Activated CD4-positive, alpha-beta memory T cell treated with anti-CD3 and anti-CD28 coated beads for 36 hours (primary cell): ENCODE data around the gene ZNF311. TPM values are rescaled to one million over a fixed set of nuclear protein-coding genes. Genes with fewer than 3 reads are reported as not detected.
A peak's percentile ranks its signal among the peaks of the same experiment; 100 is the strongest.
"Not testable (repeated sequence)": the region's sequence is repeated elsewhere in the genome, so short reads cannot be mapped to it uniquely, and the experiment has no call there.

ENCODE experiments used
- CTCF ChIA-PET: fragments of 350-600 bp; sonication (Branson Sonifier 250); formaldehyde crosslinking; loops from one replicate; lab custom pipeline; 2021; ENCODE audit warnings: antibody characterized with exemption, inconsistent platforms; lab: Charles Lee
- POLR2A ChIA-PET: fragments of 350-600 bp; sonication (Branson Sonifier 250); formaldehyde crosslinking; loops from one replicate; lab custom pipeline; 2021; ENCODE audit warnings: antibody characterized with exemption; lab: Charles Lee
- DNase-seq: peaks from one replicate; pipeline ENCODE4 v3.0.0-alpha.2; 2020
- H3K27ac Mint-ChIP-seq: one replicate; pipeline ENCODE4 v1.8.0; 2021; ENCODE audit warnings: mixed read lengths
- H3K27me3 Mint-ChIP-seq: one replicate; pipeline ENCODE4 v1.8.0; 2021; ENCODE audit warnings: mixed read lengths
- H3K36me3 Mint-ChIP-seq: one replicate; pipeline ENCODE4 v1.8.0; 2021; ENCODE audit warnings: mixed read lengths
- H3K4me1 Mint-ChIP-seq: one replicate; pipeline ENCODE4 v1.8.0; 2021; ENCODE audit warnings: low read depth, mixed read lengths
- H3K4me3 Mint-ChIP-seq: one replicate; pipeline ENCODE4 v1.8.0; 2021; ENCODE audit warnings: mild to moderate bottlenecking, mixed read lengths
- H3K9me3 Mint-ChIP-seq: one replicate; pipeline ENCODE4 v1.8.0; 2021; ENCODE audit warnings: mixed read lengths
- intact Hi-C: fragments of 100-400 bp; cut with micrococcal nuclease; formaldehyde crosslinking; loops from one replicate; pipeline ENCODE4 v1.15.1; 2023
- total RNA-seq, 2 experiments: library from RNA; stranded (reverse); gene quantifications; one replicate each; pipeline ENCODE4 v1.2.3, GENCODE V29; 2021

Gene ZNF311
- total RNA-seq, 2 experiments from 2014 or later, result 0.99 to 1.3 TPM

DNA sequence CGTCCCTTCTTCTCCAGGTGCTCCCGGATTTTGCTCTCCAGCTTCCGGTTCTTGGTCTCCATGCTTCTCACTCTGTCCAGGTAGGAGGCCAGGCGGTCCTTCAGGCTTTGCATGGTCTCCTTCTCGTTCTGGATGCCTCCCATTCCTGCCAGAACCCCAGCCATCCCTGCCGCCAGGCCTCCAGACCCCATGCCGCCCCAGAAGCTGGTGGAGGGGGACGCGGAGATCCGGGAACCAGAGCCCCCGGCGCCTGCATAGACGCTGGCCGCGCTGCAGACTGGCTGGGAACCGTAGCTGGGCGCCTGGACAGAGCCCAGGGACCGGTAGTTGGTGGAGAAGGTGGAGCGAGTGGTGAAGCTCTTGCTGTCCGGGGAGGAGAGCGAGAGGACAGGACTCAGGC is 35.1 kb downstream of the ZNF311 start:
- H3K36me3 Mint-ChIP-seq, result not testable (repeated sequence)

DNA sequence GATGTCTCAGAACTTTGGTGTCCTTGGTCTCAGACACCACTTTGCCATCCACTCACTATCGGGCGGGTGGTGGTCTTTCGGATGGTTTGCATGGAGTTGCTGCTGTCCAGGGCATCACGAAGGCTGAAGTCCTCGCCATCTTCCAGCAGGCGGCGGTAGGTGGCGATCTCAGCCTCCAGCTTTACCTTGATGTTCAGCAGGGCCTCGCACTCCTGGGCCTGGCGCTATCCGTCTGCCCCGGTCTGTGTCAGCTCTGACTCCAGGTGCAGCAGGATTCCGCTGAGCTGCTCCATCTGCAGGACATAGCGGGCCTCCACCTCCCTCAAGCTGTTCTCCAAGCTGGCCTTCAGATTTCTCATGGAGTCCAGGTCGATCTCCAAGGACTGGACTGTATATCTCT is 36.0 kb downstream of the ZNF311 start:
- no peak overlapping the region for H3K27ac Mint-ChIP-seq
- H3K27me3 Mint-ChIP-seq, result peaks cover 4% of the 10 kb centered on the region
- no peaks in the 10 kb centered on the region for H3K36me3 Mint-ChIP-seq
- H3K4me1 Mint-ChIP-seq, result no peaks in the 10 kb centered on the region
- DNase-seq, result no peak
- no peak overlapping the region for H3K4me3 Mint-ChIP-seq
- POLR2A ChIA-PET, result no interaction called here
- intact Hi-C loops, result no loop called here
- CTCF ChIA-PET, result interaction anchor here (1.8 kb wide), 1 partner anchor 16 kb away, joined by 3 read pairs; no protein-coding TSS in a partner anchor
- peaks cover 29% of the 10 kb centered on the region for H3K9me3 Mint-ChIP-seq

More for the DNA sequence above, 35.1 kb downstream of the ZNF311 start:
- H3K27me3 Mint-ChIP-seq, result peaks cover 10% of the 10 kb centered on the region
- H3K4me1 Mint-ChIP-seq, DNase-seq, POLR2A ChIA-PET, H3K27ac Mint-ChIP-seq, H3K4me3 Mint-ChIP-seq, intact Hi-C loops: not testable (repeated sequence)
- CTCF ChIA-PET, result interaction anchor here (1.8 kb wide), 1 partner anchor 15 kb away, joined by 3 read pairs; no protein-coding TSS in a partner anchor
- H3K9me3 Mint-ChIP-seq, result peaks cover 29% of the 10 kb centered on the region

DNA sequence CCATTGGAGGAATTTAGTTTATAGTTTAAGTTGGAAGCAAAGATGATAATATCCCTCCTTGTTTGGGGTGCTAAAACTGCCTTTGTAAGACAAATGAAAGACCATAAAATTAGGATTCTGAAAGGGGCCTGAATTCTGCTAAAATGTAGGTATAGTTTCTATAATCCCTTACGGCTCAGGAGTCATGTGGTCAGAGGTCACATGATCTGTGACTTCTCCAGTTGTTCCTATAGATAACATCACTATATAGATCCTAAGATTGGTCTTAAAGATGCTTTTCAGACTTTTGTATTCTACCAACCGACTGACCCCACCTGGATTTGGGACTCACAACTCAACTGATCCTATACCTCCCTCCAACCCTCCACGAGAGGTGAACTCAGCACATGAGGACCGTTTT is 36.6 kb downstream of the ZNF311 start:
- ChIA-PET POLR2A (no interaction called here), CTCF (no interaction called here)
- Mint-ChIP-seq H3K4me3 (no peak overlapping the region), H3K36me3 (no peaks in the 10 kb centered on the region), H3K27ac (no peak overlapping the region), H3K27me3 (peaks cover 3% of the 10 kb centered on the region), H3K4me1 (no peaks in the 10 kb centered on the region), H3K9me3 (peaks cover 29% of the 10 kb centered on the region)
- intact Hi-C loops, result no loop called here
- no peak for DNase-seq

DNA sequence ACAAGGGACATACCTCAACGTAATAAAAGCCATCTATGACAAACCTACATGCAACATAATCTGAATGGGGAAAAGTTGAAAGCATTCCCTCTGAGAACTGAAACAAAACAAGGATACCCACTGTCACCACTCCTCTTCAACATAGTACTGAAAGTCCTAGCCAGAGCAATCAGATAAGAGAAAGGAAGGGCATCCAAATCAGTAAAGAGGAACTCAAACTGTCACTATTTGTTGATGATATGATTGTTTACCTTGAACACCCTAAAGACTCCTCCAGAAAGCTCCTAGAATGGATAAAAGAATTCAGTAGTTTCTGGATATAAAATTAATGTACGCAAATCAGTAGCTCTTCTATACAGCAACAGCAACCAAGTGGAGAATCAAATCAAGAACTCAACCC is 39.4 kb downstream of the ZNF311 start:
- Mint-ChIP-seq H3K27ac (no peak overlapping the region), H3K27me3 (peaks cover 8% of the 10 kb centered on the region), H3K4me3 (no peak overlapping the region), H3K36me3 (no peaks in the 10 kb centered on the region), H3K4me1 (no peaks in the 10 kb centered on the region), H3K9me3 (peaks cover 29% of the 10 kb centered on the region)
- intact Hi-C loops, result no loop called here
- CTCF ChIA-PET, result no interaction called here
- POLR2A ChIA-PET, result no interaction called here
- DNase-seq, result no peak

DNA sequence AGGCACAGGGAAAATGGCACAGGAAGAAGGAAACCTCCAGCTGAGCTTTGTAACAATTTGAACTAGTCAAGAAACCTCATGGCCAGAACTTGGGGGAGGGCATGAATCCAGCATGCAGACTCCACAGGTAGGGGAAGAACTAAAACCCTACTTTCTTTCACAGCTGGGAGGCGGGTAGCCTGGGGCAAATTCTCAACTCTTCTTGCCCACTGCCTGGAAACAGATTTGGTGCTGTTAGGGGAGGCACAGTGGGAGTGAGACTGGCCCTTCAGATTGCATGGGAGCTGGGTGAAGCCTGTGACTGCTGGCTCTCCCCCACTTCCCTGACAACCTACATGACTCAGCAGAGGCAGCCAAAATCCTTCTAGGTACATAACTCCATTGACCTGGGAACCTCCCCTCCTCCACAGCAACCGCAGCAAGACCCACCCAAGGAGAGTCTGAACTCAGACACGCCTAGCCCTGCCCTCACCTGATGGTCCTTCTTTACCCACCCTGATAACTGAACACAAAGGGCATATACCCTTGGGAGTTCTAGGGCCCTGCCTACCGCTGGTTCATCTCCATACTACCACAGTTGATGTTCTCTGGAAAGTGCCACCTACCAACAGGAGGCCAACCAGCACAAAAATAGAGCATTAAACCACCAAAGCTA is 44.1 kb downstream of the ZNF311 start:
- H3K27me3 Mint-ChIP-seq, result peaks cover 14% of the 10 kb centered on the region
- no peaks in the 10 kb centered on the region for H3K36me3 Mint-ChIP-seq
- H3K9me3 Mint-ChIP-seq, result no peaks in the 10 kb centered on the region
- CTCF ChIA-PET, result no interaction called here
- POLR2A ChIA-PET, result no interaction called here
- H3K4me3 Mint-ChIP-seq, result no peak overlapping the region
- H3K27ac Mint-ChIP-seq, result peak overlapping the region; percentile 33
- no peaks in the 10 kb centered on the region for H3K4me1 Mint-ChIP-seq
- intact Hi-C loops, result no loop called here
- no peak for DNase-seq

DNA sequence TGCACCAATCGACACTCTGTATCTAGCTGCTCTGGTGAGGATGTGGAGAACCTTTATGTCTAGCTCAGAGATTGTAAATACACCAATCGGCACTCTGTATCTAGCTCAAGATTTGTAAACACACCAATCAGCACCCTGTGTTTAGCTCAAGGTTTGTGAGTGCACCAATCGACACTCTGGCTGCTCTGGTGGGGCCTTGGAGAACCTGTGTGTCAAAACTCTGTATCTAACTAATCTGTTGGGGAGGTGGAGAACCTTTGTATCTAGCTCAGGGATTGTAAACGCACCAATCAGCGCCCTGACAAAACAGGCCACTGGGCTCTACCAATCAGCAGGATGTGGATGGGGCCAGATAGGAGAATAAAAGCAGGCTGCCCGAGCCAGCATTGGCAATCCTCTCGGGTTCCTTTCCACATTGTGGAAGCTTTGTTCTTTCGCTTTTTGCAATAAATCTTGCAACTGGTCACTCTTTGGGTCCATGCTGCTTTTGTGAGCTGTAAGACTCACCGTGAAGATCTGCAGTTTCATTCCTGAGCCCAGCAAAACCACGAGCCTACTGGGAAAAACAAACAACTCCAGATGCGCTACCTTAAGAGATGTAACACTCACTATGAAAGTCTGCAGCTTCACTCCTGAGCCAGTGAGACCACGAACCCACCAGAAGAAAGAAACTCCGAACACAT is 46.4 kb downstream of the ZNF311 start:
- intact Hi-C loops, CTCF ChIA-PET, H3K9me3 Mint-ChIP-seq, DNase-seq, H3K36me3 Mint-ChIP-seq, H3K27ac Mint-ChIP-seq, H3K4me3 Mint-ChIP-seq, POLR2A ChIA-PET: not testable (repeated sequence)
- Mint-ChIP-seq H3K4me1 (peaks cover 11% of the 10 kb centered on the region), H3K27me3 (peaks cover 18% of the 10 kb centered on the region)

DNA sequence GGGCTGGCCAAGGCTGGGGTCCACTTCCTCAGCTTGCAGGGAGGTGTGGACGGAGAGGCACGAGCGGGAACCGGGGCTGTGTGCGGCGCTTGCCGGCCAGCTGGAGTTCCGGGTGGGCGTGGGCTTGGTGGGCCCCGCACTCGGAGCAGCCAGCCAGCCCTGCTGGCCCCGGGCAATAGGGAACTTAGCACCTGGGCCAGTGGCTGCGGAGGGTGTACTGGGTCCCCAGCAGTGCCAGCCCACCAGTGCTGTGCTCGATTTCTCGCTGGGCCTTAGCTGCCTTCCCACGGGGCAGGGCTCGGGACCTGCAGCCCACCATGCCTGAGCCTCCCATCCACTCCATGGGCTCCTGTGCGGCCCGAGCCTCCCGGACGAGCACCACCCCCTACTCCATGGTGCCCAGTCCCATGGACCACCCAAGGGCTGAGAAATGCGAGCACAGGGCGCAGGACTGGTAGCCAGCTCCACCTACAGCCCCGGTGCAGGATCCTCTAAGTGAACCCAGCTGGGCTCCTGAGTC is 47.3 kb downstream of the ZNF311 start:
- Mint-ChIP-seq H3K4me1 (peaks cover 15% of the 10 kb centered on the region), H3K27me3 (peaks cover 18% of the 10 kb centered on the region)
- H3K9me3 Mint-ChIP-seq, DNase-seq, H3K36me3 Mint-ChIP-seq, H3K4me3 Mint-ChIP-seq, POLR2A ChIA-PET, CTCF ChIA-PET, intact Hi-C loops, H3K27ac Mint-ChIP-seq: not testable (repeated sequence)

DNA sequence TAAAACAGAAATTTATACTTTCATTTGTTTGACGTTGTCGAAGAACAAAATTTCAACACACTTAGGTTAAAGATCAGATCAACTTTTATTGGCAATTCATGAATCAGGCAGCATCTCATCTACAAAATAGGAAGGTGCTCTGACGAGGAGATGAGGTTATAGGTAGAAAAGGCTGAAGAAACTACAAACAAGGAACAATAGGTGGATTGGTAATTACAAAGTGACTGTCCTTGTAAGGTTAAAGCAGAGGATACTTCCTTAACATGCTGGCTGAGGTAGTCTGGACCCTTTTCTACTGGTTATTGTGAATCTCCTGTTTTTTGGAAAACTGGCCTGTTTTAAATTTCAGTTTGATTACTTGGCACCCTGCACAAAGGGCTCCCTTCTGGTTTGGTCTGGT is 48.8 kb downstream of the ZNF311 start:
- intact Hi-C loops, result no loop called here
- ChIA-PET POLR2A (no interaction called here), CTCF (no interaction called here)
- no peaks in the 10 kb centered on the region for H3K9me3 Mint-ChIP-seq
- H3K27ac Mint-ChIP-seq, result no peak overlapping the region
- no peak for DNase-seq
- no peaks in the 10 kb centered on the region for H3K36me3 Mint-ChIP-seq
- peaks cover 15% of the 10 kb centered on the region for H3K4me1 Mint-ChIP-seq
- H3K4me3 Mint-ChIP-seq, result no peak overlapping the region
- H3K27me3 Mint-ChIP-seq, result peaks cover 16% of the 10 kb centered on the region

DNA sequence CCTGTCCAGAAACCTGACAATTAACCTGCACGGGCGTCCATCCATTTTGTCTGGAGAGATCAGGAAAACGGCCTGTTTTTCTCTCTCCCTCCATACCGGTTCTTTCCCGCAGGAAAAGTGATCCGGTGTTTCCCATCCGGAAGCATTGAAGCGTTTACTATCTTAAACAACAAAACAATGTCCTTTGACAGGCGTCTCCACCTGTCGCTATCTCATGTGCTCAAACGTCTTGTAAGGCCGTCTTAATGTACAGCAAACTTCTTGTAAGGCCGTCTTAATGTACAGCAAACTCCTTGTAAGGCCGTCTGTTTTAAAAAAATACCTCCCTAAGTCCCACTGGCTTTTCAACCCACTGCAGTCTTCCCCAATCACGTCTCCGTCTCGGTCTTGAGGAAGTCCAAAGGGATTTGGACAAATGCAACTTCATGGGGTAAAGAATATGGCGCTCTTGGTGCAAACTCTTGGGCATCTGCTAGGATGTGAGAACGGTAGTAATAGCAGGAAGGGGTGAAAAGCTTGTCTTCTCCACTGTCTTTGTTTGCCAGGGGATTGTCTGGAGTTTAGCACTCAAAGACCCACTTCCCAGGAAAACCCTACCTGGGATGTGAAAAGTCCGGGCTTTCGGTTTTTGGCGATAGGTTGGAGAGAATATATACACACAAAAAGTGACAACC is 51.4 kb downstream of the ZNF311 start:
- intact Hi-C loops, result loop anchor here (1.0 kb wide), 1 partner anchor 9 kb away; no protein-coding TSS in a partner anchor
- H3K27ac Mint-ChIP-seq, result peak overlapping the region; percentile 25
- DNase-seq, result no peak
- ChIA-PET CTCF (interaction anchor here (1.2 to 1.3 kb wide), 2 partner anchors 27 to 63 kb away, joined by 4 read pairs; no protein-coding TSS in a partner anchor), POLR2A (no interaction called here)
- H3K4me3 Mint-ChIP-seq, result peak overlapping the region; percentile 78
- H3K4me1 Mint-ChIP-seq, result peaks cover 15% of the 10 kb centered on the region
- no peaks in the 10 kb centered on the region for H3K9me3 Mint-ChIP-seq
- H3K36me3 Mint-ChIP-seq, result no peaks in the 10 kb centered on the region
- peaks cover 4% of the 10 kb centered on the region for H3K27me3 Mint-ChIP-seq

DNA sequence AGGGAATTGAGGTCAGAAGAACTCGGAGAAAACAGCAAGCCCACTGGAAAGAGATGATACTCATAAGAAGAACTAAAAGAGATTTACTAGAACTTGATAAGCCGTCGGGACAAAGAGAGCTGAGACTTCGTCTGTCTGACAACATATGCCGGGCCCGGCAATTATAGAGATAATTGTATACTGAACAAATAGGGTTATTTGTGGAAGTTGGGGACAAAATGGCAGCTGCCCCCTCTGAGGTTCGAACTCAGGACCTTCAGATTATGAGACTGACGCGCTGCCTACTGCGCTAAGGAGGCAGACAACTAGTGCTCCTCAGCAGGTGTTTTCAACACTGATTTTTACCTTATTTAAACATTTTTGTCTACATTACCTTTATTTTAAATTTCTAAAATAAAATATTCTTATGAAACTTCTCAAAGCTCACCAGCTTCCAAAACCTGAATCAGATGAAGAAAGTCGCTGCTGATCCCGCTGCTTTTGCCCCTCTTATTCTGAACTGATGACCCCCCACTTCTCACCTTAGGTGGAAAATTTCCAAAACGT is 52.0 kb downstream of the ZNF311 start:
- peak overlapping the region; percentile 25 for H3K27ac Mint-ChIP-seq
- POLR2A ChIA-PET, result no interaction called here
- intact Hi-C loops, result loop anchor here (1.0 kb wide), 1 partner anchor 9 kb away; no protein-coding TSS in a partner anchor

DNA sequence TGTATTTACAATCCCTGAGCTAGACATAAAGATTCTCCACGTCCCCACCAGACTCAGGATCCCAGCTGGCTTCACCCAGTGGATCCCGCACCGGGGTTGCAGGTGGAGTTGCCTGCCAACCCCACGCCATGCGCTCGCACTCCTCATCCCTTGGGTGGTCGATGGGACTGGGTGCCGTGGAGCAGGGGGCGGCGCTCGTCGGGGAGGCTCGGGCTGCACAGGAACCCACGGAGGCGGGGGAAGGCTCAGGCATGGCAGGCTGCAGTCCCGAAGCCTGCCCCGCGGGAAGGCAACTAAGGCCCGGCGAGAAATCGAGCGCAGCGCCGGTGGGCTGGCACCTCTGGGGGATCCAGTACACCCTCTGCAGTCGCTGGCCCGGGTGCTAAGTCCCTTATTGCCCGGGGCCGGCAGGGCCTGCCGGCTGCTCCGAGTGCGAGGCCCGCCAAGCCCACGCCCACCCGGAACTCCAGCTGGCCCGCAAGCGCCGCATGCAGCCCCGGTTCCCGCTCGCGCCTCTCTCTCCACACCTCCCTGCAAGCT is 55.4 kb downstream of the ZNF311 start:
- POLR2A ChIA-PET, H3K4me3 Mint-ChIP-seq, H3K9me3 Mint-ChIP-seq, H3K27me3 Mint-ChIP-seq, H3K27ac Mint-ChIP-seq, DNase-seq, H3K36me3 Mint-ChIP-seq: not testable (repeated sequence)
- peaks cover 14% of the 10 kb centered on the region for H3K4me1 Mint-ChIP-seq
- CTCF ChIA-PET, result interaction anchor here (1.1 kb wide), 1 partner anchor 57 kb away, joined by 6 read pairs; no protein-coding TSS in a partner anchor
- intact Hi-C loops, result loop anchor here (10.0 kb wide), 1 partner anchor 305 kb away; no protein-coding TSS in a partner anchor

More for the DNA sequence above, 52.0 kb downstream of the ZNF311 start:
- Mint-ChIP-seq H3K36me3 (no peaks in the 10 kb centered on the region), H3K27me3 (peaks cover 4% of the 10 kb centered on the region), H3K4me1 (peaks cover 15% of the 10 kb centered on the region), H3K4me3 (peak overlapping the region; percentile 78), H3K9me3 (no peaks in the 10 kb centered on the region)
- CTCF ChIA-PET, result interaction anchor here (1.2 to 1.3 kb wide), 2 partner anchors 28 to 63 kb away, joined by 4 read pairs; no protein-coding TSS in a partner anchor
- peak; percentile 76 for DNase-seq
